ENCODE data around the gene FLII.
"Not testable (repeated sequence)": the region's sequence is repeated elsewhere in the genome, so short reads cannot be mapped to it uniquely, and the experiment has no call there.

Gene FLII

GRCh38 chr17:18217412-18218015, 41.0 kb downstream of the FLII start:
- peak; percentile 73 for DNase-seq

GRCh38 chr17:18216906-18217305, 41.6 kb downstream of the FLII start:
- not testable (repeated sequence) for DNase-seq

- no peak for DNase-seq
Observed at GRCh38 chr17:18213666-18214270, 44.8 kb downstream of the FLII start.

- no peak for DNase-seq
Observed at GRCh38 chr17:18208092-18208491, 50.4 kb downstream of the FLII start.

- no peak for DNase-seq
Observed at GRCh38 chr17:18206962-18207361, 51.6 kb downstream of the FLII start.

GRCh38 chr17:18205861-18206260, 52.7 kb downstream of the FLII start:
- no peak for DNase-seq

GRCh38 chr17:18203308-18203707, 55.2 kb downstream of the FLII start:
- DNase-seq, result no peak

- no peak for DNase-seq
Observed at GRCh38 chr17:18201108-18201507, 57.4 kb downstream of the FLII start.

GRCh38 chr17:18198530-18198929, 60.0 kb downstream of the FLII start:
- DNase-seq, result no peak

- DNase-seq, result no peak
Observed at GRCh38 chr17:18197535-18198194, 60.9 kb downstream of the FLII start.

GRCh38 chr17:18195246-18195645, 63.3 kb downstream of the FLII start:
- no peak for DNase-seq

Measured in activated naive CD4-positive, alpha-beta T cell treated with anti-CD3 and anti-CD28 coated beads, Interleukin-2, amount 50 U/mL, for 16 hours (primary cell).